ENCODE measurements around the gene GMDS. TPM values are rescaled to one million over a fixed set of nuclear protein-coding genes. Genes with fewer than 3 reads are reported as not detected.

Gene GMDS
- total RNA-seq, 1 experiment from 2014 or later: 27.6 TPM

GRCh38 chr6:2183246-2183645 lies 62.2 kb downstream of the GMDS start:
- no peak overlapping the region for H3K9ac ChIP-seq (ENCODE audit: extremely low read depth, insufficient read length, low read length)
- Mint-ChIP-seq H3K4me1 (peaks cover 8 to 11% of the 10 kb centered on the region in 2 experiments), H3K27ac (no peak overlapping the region), H3K9me3 (peaks cover 3 to 5% of the 10 kb centered on the region in 2 experiments), H3K4me3 (no peak overlapping the region), H3K27me3 (ENCODE audit: low read depth) (no peaks in the 10 kb centered on the region), H3K36me3 (ENCODE audit: insufficient read depth in 1 of 3, low read depth in 3 of 3) (peaks cover 0 to 2% (median 2%) of the 10 kb centered on the region in 3 experiments; a peak in 4 of 7 replicates)
- no peaks in the 10 kb centered on the region for H3K27me3 ChIP-seq (ENCODE audit: insufficient read depth, low read length)
- H3K56ac ChIP-seq (ENCODE audit: insufficient read length, low read depth, low read length): no peak overlapping the region
- no peak overlapping the region for H2BK12ac ChIP-seq (ENCODE audit: insufficient read length, low read depth, low read length)
- H2AK5ac ChIP-seq (ENCODE audit: insufficient read length, low read length): no peak overlapping the region
- H3K23me2 ChIP-seq (ENCODE audit: insufficient read length, low read depth, low read length, poor library complexity, severe bottlenecking): no peaks in the 10 kb centered on the region
- H4K8ac ChIP-seq (replicated peaks; ENCODE audit: insufficient read length, low read depth, low read length): no peak overlapping the region
- DNase-seq: no peak
- no peak overlapping the region for H2BK120ac ChIP-seq (ENCODE audit: low read depth, low read length, poor library complexity, severe bottlenecking)
- TF ChIP-seq CTCF (conservative IDR thresholded peaks at IDR 0.05): no peak
- no peak overlapping the region for H2BK5ac ChIP-seq (ENCODE audit: insufficient read length, low read length)
- no peak overlapping the region for H4K91ac ChIP-seq (ENCODE audit: insufficient read length, low read depth, low read length)
- no peaks in the 10 kb centered on the region for H3K79me1 ChIP-seq (ENCODE audit: insufficient read depth, low read depth, low read length, poor library complexity, severe bottlenecking)
- H4K5ac ChIP-seq (ENCODE audit: insufficient read length, low read depth, low read length): no peak overlapping the region
- H3K27ac ChIP-seq (ENCODE audit: insufficient read length, low read depth, low read length): no peak overlapping the region
- H3K23ac ChIP-seq (ENCODE audit: insufficient read length, low read depth, low read length): no peak overlapping the region
- H3K14ac ChIP-seq (ENCODE audit: insufficient read depth, low read length): no peak overlapping the region
- no peak overlapping the region for H3K4ac ChIP-seq (ENCODE audit: low read depth, low read length)
- peaks cover 2% of the 10 kb centered on the region; the same call in 1 of the 2 replicates for H3K4me1 ChIP-seq (ENCODE audit: insufficient read depth, low read length)
- no peak overlapping the region for H3T11ph ChIP-seq (ENCODE audit: low read length)
- H2BK15ac ChIP-seq (ENCODE audit: low read depth, low read length): no peak overlapping the region
- H3K79me2 ChIP-seq (ENCODE audit: insufficient read depth, low read length): no peaks in the 10 kb centered on the region
- H2AFZ ChIP-seq (ENCODE audit: low read length): no peak overlapping the region
- no peak overlapping the region for H2BK20ac ChIP-seq (ENCODE audit: low read depth, low read length, poor library complexity, severe bottlenecking)
- H3K18ac ChIP-seq (ENCODE audit: insufficient read length, low read depth, low read length): no peak overlapping the region
- no peak overlapping the region for H3K4me2 ChIP-seq (ENCODE audit: insufficient read depth, insufficient read length, low read length)
- no peaks in the 10 kb centered on the region for H3K9me3 ChIP-seq (ENCODE audit: control insufficient read depth, low read depth, low read length)
- peaks cover 3% of the 10 kb centered on the region for H4K20me1 ChIP-seq (ENCODE audit: control insufficient read depth, insufficient read depth, insufficient read length)
